Lung microvascular endothelial cell (primary cell): ENCODE data around the gene A3GALT2. TPM values are rescaled to one million over a fixed set of nuclear protein-coding genes. Genes with fewer than 3 reads are reported as not detected.
A peak's percentile ranks its signal among the peaks of the same experiment; 100 is the strongest.

Experiments
- DNase-seq, 2 donors: peaks; one replicate each; pipeline versions ENCODE4 v3.0.0 to v3.0.0-alpha.2; 2010; ENCODE audit warnings: low read depth in 2 of 2
- total RNA-seq: library from RNA; depleted of rRNA; stranded (reverse); fragments of >200 nt; gene quantifications from 2 replicates; pipeline ENCODE4 v1.2.1, GENCODE V29; 2014

The A3GALT2 gene
- total RNA-seq, 1 donor from 2014 or later, result not detected

DNA sequence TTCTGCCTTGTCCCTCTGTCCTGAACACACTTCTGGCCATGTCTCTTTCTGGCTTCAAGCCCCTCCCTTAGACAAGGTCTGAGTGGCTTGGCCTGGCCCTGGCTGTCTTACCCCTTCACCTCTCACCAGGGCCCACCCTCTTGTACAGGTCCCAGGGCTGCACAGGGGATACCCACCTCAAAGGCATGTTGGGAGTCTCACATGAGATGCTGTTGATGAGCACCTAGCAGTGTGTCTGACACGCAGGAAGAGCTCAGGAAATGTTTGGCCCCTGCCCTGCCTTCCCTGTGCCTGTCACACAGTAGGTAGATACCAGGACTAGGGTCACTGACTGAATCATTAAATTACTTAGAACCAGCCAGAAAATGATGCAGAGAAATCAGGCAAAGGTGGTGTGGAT is 48.0 kb downstream of the A3GALT2 start:
- DNase-seq, result no peak

DNA sequence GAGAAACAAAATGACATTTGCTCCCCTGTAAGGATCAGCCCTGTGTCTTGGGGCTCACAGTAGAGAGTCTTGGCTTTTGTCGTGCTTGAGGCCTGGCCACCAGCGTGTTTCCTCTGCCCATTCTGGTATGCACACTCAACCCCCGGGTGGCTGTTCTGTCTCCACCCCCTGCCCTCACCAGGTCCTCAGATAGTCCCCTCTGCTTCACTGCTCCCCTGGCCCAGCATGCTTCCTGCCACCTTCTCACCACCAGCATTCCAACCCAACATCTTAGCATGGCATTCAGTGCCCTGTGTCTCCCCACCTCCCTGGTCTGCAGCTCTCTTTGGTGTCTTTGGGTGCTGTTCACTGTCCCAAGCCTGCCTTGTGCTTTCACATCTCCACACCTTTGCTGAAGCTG is 48.4 kb downstream of the A3GALT2 start:
- no peak for DNase-seq

DNA sequence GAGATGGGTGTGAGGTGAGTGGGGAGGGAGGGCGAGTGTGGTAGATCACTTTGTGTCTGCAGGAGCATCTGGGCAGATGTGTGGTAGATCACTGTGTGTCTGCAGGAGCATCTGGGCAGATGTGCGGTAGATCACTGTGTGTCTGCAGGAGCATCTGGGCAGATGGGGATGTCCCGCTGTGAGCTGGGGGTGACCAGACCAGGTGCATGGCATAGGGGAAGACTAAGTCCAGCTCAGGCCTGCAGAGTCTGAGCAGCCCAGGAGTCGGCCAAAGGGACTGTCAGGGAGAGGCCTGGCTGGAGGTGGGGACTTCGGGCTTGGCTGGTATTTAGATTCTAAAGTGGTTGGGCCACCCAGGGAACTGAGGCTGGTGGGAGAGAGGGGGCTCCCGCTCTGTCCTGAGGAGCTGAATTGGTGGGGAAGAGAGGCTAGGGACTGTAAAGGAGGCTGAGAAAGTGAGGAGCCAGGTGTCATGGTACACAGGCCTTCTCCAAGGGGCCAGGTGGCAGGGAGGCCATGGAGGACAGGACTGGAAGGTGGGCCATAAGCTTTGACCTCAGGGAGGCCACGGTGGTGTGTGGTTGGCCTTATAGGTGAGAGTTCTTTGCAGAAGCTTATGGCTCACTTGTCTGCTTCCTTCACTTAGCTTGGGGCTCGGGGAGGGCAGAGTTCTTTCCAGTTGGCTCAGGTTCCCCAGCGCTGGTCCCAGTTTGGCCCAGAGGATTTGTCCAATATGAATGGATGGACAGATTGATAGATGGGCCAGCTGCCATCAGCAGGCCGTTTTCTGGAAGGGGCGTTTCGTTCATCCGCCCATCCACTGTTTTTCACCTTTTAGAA is 49.0 kb downstream of the A3GALT2 start:
- no peak for DNase-seq

DNA sequence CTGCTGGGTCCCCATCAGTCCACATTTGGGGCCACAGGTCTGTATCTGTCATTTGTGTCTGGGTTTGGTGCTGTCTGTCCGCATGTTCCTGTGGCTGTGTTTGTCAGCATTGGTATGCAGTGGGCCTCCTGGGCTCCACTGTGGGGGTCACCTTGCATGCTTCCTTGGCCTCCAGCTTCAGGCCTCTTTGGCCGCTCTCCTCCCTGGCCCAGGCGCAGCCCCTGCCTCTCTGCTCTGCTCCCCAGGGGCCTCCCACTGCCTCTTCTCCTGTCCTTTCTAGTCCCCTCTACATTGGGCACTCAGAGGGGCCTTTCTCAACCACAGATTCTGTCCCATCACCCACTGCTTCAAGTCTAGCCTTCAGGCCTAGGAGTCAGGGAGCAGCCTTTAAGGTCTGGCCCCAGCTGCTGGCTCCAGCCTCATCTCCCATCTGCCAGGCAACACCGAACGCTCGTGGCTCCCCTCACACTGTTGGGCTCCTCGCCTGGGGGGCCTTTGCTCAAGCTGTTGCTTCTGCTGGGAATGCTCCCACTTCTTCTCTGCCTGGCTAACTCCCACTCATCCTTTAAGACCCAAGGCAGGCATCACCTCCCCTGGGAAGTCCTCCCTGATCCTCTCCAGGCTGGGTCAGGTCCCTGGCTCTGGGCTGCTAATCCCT is 50.0 kb downstream of the A3GALT2 start:
- no peak for DNase-seq

DNA sequence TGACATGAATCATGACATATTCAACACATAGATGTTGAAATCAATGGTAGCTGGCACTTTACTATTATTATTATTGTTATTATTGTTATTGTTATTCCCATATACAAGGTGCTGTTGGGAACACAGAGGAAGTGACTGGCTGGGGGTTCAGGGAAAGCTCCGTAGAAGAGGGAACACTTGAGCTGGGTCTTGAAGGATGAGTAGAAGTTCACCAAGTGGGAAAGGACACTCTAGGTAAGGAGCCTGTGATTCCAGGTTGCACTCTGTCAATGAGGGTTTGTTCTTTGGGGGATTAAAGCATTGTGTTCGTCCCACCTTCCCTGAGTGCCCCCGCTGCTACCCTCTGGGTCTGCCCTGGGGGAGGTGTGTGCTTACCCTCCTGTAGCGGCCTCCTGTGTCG is 50.5 kb downstream of the A3GALT2 start:
- no peak for DNase-seq

DNA sequence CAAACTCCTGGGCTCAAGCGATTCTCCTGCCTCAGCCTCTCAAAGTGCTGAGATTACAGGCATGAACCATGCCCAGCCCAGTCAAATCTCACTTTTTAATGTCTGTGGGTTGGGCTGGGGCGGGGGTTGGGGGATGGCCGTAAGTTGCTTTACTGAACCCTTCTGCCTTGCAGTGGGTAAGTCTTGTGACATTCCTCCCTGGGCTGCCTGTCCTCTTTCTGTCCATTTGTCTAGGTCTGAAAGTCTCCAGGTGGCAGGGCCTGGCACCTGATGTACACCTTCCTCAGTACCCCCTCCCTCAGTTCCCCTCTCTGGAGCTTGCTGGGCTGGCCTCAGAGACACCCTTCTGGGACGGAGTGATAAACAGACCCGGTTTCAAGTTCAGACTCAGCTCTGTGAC is 51.3 kb downstream of the A3GALT2 start:
- no peak for DNase-seq

DNA sequence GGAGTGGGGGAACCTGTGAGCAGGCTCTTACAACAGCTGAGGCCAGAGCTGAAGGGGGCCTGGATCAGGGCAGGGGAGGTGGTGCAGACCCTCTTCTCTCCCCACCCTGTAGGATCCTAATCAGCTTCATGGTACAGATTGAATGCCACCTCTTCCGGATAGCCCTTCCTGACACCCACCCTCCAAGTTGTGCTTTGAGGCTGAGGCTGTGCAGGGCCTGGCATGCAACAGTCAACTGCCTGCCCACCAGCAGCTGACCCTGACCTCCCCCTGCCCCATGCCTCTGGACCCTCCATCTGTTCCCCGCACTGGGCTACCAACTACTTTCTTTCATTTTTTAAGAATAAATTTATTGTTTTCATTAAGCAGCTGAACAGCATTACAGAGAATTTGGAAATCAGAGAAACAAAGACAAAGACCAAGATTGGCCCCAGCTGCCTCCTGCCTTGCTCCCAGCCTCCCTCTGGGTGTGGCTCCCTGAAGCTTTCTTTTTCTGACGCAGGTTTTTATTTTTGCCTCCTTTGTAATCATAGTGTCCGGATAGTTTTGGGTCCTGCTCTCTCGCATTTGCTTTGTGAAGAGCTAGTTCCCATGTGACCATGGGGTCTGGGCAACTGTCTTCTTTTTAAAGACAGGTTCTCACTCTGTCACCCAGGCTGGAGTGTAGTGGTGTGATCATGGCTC is 51.8 kb downstream of the A3GALT2 start:
- DNase-seq, result no peak

DNA sequence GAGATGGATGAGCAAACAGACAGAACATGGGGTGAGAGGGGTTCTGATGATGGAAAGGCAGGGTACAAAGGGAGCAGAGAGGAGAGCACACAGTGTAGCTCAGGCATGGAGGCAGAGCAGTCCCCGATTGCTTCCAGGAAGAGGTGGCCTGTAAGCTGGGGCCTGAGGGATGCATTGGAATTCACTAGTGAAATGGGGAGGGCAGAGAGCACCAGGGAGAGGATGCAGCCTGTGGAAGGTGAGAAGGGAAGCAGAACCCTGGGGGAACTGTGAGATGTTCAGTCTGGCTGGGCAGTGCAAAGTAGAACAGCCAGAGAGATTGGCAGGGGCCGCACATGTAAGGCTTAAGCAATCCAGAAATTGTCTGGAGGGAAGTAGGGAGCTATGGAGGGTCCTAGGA is 52.4 kb downstream of the A3GALT2 start:
- DNase-seq, result no peak

DNA sequence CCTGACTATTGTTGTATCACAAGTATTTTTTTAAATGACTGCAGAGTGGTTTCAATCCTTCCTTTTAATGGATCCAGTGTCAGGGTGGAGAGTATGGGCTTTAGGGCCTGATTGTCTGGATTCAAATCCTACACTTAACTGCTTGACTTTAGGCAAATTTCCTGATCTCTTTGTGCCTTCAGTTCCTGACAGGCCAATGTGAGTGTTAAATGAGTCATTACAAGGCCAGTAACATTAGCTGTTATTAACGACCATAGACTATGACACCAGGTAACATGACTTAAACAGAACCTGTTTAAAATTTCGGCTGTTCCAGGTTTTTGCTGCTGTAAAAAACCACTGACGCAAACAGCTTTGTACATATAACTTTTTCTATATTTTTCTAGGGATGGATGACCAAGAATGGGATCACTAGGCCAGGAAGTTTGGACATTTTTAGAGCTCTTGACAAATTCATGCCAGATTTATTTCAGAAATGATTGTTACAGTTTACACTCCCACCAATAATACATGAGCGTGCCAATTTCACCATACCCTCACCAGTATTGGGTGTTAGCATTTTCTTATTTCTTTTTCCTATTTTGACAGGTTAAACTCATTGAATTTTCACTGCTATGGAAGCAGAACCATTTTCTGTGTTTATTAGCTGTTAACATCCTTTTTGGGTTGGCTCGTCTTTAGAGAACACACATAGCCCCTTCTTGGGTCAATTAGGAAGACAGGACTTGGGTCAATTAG is 53.3 kb downstream of the A3GALT2 start:
- DNase-seq, result peak; percentile 15 to 31

DNA sequence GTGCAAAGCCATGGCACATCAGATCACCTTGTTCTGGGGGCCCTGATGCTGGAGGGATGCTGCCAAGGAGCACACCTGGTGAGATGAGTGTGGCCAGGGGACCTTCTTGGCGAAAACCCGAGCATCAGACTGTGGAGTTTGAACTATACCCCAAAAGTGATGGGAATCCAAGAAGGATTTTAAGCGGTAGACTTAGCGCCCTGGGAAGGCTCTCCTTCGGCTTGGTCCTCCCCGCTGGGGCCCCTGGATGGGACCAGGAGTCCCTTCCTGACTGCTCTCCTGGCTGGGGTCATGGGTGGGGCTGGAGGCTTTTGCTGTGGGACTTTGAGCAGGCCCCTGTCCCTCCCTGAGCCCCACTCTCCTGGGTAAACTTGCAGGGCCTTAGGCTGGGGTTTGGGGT is 54.1 kb downstream of the A3GALT2 start:
- DNase-seq, result no peak

DNA sequence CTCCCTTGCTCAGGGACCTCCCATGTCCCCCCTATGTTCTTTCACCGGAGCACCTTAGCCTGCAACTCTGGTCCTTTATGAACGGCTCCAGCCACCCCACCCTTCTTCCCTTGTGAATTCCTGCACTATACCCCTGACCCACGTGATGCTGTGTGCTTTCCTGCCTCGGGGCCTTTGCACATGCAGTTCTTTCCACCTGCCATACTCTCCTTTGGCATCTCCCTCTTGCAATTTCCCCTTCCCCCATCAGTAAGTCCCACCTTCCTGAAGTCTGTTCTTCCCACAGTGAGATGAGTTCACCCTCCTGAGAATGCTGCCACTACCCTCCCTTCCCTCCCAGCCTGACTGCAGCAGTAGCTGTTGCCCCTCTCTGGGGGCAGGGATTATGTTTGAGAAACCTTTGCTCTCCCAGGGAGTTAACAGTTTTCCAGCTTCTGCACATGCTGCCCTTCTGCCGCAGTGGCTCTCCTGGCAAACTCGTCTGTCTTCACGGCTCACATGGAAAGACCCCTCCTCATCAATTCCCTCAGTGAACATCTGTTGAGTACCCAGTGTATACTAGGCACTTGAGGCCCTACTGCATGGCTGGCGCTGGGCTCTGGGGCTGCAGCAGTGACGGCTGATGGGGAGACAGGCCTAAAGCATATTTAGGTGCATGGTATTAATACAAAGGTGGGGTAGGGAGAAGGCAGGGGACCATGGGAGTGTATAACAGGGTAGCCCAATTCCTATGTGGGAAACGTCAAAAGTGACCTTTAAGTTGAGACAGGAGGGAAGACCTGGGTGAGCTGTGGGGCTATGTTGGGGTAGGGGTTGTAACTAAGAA is 54.9 kb downstream of the A3GALT2 start:
- DNase-seq, result no peak

DNA sequence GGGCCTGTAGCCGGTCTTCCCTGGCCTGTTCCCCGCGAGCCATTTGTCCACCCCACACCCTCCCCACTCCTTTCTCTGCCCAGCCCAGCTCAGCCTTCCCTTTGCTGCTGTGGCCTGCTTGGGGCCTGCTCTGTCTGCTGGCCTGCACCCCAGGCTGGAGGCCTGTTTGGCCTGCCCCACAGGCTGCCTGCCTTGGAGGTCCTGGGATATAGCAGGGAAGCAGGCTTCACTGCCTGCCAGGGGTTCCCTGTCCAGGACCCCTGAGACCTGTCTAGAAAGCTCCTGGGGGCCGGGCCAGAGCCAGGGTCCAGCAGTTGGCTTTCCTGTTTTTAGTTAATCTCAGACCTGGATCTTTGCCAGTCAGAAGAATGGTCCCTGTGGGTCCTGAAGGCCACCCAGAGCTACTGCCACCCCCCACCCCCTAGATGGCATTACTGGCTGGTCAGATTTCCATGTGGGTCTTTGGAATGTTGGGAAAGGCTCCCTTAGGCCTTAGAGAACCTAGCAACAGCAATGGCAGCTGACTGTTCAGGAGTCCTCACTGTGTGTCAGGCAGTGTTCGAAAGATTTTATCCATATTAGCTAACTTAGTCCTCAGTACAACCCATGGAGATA is 56.9 kb downstream of the A3GALT2 start:
- DNase-seq, result no peak

DNA sequence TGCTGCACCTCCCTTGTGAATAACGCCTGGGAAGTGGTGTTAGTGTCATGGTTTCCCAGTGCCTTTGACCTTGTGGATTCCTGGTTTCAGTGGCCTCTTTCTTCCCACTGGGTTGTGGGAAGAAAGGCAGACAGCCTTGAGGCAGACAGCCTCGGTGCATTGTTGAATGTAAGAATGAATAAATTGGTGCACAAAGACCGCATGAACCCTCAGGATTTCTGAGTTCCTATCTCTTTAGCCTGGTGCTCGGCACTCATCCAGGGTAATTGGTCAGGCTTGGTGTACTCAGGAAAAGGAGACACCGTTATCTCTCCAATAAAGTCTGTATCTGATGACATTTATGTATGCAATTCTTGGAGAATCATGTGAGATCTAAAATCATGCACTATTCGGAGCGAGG is 59.6 kb downstream of the A3GALT2 start:
- DNase-seq, result no peak

DNA sequence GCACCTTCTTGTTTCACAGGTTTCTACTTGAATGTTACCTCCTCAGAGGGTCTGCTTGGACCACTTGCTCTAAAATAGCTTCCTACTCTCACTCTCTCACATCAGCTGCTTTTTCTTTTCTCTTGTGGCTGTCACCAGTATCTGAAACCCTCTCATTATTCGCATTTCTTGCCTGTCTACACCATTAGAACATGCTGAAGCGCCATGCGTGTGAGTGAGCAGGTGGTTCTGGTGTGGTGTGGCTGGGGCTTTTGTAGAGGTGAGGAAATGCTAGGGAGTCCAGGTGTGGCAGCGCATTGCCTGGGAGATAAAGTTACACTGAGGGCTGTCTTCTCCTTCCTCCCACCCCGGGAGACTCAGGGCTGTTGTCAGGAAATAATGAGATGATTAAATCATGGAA is 60.5 kb downstream of the A3GALT2 start:
- no peak for DNase-seq

DNA sequence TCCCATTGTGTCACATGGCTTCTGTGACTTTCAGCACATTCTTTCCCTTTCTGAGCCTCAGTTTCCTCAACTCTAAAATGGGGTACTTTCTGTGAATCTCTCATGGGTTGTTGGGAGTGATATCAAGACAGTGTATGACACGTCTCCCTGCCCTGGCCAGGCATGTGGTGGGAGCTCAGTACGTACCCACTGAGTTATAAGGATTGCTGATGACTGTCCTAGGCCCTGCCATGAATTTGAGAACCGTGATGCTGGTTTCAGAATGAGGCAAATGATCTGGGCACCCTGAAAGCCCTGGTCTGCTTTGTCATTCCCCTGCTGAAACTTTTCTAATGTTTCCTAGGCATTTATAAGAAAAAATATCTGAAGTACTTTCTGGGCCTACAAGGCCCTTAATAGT is 61.0 kb downstream of the A3GALT2 start:
- DNase-seq, result no peak

DNA sequence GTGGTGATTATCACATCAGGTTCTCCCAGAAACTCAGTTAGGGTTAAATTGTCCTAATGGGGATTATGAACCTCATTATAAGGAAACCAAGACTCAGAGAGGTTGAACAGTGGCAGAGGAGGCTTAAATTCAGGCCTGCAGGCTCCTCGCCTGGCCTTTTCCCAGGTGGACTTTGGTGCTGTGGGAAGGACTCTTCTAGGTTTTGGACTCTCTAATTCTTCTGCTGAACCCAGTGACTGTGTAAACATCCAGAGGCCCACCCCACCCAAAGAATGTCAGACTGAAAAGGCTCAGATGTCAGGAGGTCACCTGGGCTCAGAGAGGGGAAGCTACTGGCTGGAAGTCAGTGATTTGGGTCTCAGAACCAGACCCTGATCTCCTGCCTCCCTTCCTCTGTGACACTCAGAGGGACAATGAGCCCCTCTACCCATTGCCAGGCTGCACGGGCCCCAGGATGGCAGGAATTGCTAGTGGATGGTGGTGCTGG is 62.1 kb downstream of the A3GALT2 start:
- no peak for DNase-seq

DNA sequence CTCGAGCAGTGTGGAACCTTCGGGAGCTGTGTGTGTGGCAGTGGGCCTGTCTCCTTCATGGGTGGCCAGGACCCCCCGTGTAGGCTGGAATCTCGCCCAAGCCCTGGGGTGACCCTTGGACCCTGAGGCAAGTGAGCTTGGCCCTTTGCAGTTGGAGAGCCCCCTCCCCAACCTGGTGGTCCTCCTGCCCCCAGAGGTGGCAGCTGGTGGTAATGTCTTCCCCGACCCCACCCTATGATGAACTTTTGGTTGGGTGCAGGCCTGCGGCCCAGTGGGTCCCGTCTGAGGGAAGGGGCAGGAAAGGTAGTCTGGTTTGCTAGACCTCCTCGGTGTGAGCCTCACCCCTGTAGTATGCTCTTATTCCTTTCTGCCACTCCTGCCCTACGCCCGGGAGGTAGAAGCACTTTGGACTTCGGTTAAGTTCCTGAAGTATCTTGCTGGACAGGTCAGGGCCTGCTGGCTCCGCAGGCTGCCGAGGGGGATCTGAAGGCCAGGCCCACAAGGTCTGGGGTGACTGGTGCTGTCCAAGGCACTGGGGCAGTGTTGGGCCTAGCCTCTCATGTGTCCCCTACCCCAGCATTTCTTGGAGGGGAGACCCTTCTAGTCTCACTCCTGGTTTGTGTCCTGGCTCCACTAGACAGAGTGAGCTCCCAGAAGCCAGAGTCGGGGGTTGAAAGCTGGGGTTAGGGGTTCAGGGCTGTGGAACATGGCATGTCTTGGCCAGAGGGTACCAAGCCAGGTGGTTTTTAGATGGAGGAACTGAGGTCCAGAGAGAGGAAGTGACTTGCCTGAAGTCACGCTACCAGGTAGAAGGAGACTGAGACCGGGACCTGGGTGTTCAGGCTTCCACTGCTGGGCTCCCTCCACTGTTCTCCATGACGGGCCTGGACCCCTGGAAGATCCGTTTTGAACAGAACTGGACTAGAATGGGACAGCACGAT is 62.9 kb downstream of the A3GALT2 start:
- DNase-seq, result peak in 1 of 2 donors; percentile 17

DNA sequence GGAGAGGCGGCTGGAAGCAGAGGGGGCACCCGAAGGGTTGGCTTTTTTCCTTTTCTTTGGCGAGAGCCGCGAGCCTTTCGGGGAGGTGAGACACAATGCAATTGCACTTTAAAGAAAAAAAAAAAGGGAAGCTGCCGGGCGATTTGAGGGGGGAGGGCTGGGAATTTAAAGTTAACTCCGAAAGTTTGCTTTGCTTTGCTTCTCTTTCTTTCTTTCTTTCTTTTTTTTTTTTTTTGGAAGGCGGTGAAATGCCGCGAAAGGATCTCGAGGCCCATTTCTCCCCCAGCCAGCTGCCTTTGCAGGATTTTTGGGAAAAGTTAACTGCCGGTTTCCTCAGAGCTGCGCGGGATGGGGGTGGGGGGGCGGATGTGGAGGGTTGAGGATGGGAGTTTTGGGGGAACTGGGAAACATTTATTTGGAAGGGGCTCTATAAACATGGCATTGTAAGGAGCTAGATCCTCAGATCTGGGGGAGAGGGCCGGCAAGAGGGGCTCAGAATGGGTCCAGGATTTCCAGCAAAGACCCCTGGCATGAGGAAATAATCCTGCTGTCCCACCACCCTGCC is 63.6 kb downstream of the A3GALT2 start:
- no peak for DNase-seq
